ENCODE measurements around the gene RBM19. TPM values are rescaled to one million over a fixed set of nuclear protein-coding genes. Genes with fewer than 3 reads are reported as not detected.

Gene RBM19
- polyA plus RNA-seq, 3 donors, result 29.5 to 45.1 (median 29.6) TPM

DNA sequence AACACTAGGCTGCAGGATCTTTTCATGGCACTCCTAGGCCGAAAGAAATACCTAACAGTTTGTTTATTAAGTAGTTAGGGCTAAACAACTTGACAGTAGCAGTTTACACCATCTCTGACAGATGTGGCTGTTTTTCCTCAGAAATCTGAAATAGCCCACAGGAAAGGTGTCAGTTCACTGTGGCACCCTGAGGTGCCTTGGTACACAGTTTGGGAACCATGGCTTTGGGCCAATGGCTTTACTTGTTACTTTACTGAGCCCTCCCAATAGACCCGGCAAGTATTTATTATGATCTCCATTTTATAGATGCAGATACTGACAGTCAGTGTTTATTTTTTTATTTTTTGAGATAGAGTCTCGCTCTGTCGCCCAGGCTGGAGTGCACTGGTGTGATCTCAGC, 69.3 kb downstream of the RBM19 start:
- DNase-seq (ENCODE audit: extremely low read depth in 1 of 11, low read depth in 9 of 11, low spot score in 4 of 11), result no peak

DNA sequence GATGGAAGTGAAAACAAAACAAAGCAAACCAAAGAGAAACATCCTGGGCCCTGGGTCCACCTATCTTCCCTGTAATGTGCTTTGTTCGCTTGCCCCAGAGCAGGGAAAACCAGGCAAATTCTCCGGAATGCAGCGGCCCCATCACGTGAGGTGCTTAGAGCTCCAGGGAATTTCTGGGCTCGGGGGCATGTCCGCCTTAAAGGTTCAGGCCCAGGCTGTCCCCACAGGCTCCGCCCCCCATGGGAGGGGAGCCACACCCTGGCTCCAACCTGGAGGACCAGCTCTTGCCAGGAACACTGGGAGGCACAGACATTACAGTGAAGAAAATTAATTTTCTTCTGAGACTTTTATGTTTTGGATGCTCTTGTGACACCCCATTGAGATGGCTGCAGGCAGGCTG, 69.9 kb downstream of the RBM19 start:
- DNase-seq (ENCODE audit: extremely low read depth in 1 of 11, low read depth in 9 of 11, low spot score in 4 of 11), result no peak

DNA sequence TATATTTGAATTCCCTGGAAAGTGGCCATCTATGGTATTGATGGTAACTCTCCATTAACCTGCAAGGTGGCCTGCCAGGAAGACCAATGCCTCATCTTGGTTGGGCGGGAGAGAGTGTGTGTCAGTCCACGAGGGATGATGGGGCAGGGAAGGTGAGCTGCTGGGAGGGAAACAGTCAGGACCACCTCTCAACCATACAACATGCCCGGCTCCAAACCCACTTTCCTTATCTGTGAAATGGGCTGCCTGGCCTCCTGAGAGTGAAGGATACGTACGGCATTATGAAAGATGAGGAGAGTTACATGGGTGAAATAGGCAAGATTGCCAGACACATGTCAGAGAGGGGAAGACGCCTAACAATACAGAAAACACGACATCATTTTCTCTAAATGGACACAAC, 70.9 kb downstream of the RBM19 start:
- no peak for DNase-seq (ENCODE audit: extremely low read depth in 1 of 11, low read depth in 9 of 11, low spot score in 4 of 11)

DNA sequence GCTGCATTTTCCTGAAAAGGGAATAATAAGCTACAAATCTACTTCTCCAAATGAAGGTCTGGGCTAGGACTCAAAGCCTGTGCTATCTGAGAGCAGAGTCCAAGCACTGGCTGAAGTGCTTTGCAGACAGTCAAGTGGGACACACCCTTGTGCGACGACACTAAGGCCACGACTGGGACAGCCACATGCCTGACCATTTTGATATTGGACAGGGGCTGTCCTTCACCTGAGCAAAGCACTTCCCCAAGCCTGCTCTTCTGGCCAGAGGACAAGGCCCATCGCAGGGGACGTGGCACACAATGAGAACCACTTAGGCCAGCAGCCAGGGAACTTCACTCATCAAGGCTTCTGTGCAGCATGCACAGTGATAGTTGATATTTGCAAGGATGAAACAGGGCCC, 71.4 kb downstream of the RBM19 start:
- no peak for DNase-seq (ENCODE audit: extremely low read depth in 1 of 11, low read depth in 9 of 11, low spot score in 4 of 11)

DNA sequence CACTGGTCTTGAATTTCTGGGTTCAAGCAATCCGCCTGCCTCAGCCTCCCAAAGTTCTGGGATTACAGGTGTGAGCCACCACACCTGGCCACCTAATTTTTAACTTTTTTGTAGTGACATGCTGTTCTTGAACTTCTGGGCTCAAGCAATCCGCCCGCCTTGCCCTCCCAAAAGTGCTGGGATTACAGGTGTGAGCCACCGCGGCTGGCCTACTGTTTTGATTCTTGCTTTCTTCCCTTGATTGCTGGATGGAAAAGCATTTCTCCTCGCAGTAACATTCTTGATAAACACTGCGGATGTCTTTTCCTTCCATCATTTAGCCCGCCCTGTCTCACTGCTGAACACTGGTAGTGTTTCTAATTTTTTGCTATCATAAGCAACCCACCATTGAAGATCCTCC, 72.9 kb downstream of the RBM19 start:
- DNase-seq (ENCODE audit: extremely low read depth in 1 of 11, low read depth in 9 of 11, low spot score in 4 of 11), result no peak

DNA sequence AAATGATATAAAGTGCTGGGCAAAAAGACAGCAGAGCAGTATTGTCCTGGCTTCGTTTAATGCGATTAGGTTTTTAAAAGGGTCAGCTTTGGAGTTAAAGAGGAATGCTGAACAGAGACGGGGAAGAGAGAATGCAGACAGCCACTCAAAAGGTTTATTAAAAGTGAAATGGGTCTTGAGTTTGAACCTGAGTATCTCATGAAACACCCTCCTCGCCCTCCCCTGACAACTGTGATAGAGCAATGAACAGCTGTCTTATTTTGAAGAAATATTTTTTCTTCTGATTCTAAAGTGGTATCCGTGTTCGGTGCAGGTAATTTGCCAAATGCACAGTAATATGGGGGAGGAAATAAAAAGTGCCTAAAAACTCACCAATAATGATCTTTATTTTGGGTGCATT, 73.6 kb downstream of the RBM19 start:
- DNase-seq (ENCODE audit: extremely low read depth in 1 of 11, low read depth in 9 of 11, low spot score in 4 of 11), result no peak

DNA sequence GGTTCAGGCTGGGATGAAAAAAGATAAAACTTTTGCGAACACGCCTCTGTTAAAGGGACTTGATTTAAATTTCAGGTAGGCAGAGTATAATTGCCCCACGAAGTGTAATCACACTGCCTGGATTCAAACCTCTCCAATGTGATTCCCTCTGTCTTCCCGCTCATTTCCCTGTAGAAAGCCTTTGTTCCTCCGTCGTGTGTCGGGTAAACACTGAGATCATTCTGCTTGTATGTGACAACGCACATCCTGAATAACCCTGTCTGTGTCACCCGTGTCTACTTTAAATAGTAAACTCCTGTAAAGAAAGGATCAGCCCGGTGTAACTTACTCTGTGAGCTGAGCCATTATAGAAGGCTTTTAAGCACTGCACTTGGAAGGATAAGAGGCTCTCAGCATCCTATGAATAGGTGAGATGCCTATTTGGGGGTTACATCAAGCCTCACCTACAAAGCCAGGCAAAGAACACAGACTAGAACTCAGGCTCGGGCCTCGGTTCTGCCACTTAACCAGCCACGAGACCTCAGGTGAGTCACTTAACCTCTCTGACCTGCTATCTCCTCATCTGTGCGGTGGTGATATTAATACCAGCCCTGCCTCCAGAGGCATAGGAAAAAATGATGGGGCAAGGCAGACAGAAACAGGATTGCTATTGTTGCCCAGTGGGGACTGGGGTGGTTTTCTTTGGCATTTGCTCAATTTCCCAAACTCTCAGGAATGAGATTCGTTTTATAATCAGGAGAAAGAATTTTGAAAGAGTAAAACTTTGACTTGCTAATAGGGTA, 74.2 kb downstream of the RBM19 start:
- no peak for DNase-seq (ENCODE audit: extremely low read depth in 1 of 11, low read depth in 9 of 11, low spot score in 4 of 11)

DNA sequence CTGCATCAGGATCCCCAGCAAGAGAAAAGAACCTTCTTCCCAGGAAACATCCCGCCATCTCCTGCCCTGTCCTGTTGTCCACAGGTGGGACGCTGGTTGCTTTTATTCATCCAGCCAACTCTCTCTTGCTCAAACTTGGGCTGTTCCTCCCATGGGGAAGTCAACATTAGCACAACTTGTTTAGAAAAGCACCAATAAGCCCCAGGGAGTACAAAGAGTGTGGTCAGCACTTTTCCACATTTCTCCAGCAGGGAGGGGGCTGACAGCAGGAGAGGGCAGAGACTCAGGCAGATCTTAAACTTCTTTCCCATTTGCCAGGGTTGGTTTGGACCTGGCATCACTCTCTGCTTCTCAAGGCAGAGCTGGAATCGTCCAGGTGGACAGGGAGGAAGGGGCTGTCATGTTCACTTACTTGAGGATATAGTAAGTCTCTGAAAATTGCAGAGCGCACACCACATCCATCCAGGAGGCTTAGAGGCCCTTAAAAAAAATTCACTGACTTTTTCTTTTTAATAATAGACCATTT, 74.9 kb downstream of the RBM19 start:
- no peak for DNase-seq (ENCODE audit: extremely low read depth in 1 of 11, low read depth in 9 of 11, low spot score in 4 of 11)

DNA sequence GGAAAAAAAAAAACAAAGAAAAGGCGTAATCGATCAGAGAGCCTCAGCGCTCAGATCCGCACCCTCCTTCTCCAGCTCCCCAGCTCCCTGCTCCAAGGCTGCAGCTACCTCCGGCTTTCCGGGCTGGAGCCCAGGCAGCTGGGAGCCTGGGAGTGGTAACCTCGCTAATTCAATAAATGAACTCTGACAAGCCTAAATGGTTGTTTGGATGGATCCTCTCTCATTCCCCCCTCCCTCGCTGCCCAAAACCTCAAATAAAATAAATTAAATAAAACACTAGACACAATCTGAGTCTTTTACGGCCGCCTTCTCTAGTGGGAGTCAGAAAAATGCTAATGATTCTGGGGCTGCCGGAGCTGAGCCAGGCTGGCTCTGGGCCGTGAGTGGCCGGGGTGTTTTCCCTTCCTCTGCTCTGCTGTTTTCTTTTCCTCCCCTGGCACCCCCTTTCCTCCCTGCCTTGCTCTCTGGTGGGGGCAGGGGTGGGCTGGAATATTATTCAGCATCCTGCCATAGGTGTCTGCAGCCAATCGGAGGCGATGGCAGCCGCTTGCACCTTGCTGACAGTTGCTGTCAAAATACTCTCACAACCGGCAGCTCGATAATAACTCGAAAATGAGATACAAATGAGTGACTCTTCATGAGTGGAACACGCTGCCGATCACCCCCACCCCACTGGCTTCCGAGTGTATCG, 76.1 kb downstream of the RBM19 start:
- peak in 4 of 11 donors; percentile 22 to 46 (median 30) for DNase-seq (ENCODE audit: extremely low read depth in 1 of 11, low read depth in 9 of 11, low spot score in 4 of 11)

DNA sequence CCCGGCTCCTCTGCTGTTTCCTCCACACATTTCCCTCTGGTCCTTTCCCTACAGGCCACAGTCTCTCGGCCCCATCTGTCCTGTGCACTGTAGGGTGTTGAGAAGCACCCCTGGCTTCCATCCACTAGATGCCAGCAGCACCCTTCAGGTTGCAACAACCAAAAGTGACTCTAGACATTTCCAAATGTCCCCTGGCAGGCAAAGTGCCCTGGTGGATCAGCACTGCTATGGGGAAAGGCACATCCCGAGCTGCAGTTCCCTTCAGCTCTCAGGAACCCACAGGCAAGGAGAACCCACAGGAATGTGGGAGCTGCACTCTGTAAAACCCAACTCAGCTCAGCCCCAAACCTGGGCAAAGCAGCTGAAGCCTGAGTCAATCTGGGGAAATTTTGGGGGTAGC, 77.0 kb downstream of the RBM19 start:
- DNase-seq (ENCODE audit: extremely low read depth in 1 of 11, low read depth in 9 of 11, low spot score in 4 of 11), result no peak

DNA sequence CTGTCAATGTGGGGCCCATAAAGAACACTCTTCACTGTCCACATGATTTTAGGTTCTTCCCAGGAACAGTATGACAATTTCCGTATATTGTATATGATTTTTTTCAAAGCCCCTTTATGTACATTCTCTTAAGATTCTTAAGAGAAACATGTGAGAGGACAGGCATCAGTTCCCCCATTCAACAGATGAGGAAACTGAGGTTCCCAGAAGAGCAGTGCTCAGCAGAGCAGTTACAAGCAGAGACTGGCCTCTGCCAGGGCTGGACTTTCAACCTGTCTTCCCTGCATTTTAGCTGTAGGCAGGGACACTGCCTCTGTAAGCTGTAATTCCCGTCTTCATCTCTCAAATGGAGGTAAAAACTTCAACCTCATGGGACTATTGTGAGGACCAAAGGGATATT, 77.7 kb downstream of the RBM19 start:
- DNase-seq (ENCODE audit: extremely low read depth in 1 of 11, low read depth in 9 of 11, low spot score in 4 of 11), result no peak

DNA sequence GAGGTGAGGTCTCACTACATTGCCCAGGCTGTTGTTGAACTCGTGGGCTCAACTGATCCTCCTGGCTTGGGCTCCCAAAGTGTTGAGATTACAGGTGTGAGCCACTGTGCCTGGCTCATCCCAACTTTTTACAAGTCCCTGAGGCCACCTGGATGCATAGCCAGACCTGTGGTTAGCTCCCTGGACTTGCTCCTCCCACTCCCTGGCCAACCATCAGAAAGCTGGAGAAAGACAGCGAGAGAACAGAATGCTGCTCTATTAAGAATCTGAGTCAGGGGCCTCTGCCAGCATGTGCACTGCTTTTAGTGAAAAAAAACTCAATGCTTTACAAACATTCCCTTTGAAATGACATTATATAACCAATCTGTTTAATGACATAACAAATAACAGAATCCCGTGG, 78.2 kb downstream of the RBM19 start:
- no peak for DNase-seq (ENCODE audit: extremely low read depth in 1 of 11, low read depth in 9 of 11, low spot score in 4 of 11)

DNA sequence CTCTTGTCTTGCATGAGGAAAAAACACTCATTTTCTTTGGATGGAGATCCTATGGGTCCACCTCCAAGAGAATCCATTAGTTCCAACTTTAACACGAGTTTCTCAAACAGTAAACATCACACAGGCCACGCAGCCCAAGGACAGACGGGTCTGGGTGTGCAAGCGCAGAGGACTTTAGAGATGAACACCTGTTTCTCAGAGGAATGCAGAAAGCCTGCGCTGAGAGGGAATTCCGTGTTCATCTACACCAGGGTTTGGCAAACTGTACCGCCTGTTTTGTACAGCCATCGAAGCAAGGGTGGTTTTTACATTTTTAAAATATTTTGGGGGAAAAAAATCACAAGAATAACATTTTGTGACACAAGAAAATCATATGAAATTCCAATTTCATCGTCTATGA, 79.4 kb downstream of the RBM19 start:
- no peak for DNase-seq (ENCODE audit: extremely low read depth in 1 of 11, low read depth in 9 of 11, low spot score in 4 of 11)

DNA sequence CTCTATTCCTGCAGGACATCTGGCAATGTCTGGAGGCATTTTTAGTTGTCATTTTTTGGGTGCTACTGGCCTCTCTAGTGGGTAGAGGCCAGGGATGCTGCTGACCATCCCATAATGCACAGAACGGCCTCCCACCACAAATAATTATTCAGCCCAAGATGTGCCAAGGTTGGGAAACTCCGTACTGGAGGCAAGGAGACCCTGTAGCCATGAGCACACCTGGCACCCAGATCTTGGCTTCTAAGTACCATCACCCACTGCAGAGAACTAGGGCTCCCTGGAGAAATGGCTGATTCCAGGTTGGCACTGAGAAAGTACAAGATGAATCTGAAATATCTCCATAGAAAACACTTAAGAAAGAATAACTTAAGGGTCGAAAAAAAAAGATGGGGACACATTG, 81.7 kb downstream of the RBM19 start:
- DNase-seq (ENCODE audit: extremely low read depth in 1 of 11, low read depth in 9 of 11, low spot score in 4 of 11), result no peak

DNA sequence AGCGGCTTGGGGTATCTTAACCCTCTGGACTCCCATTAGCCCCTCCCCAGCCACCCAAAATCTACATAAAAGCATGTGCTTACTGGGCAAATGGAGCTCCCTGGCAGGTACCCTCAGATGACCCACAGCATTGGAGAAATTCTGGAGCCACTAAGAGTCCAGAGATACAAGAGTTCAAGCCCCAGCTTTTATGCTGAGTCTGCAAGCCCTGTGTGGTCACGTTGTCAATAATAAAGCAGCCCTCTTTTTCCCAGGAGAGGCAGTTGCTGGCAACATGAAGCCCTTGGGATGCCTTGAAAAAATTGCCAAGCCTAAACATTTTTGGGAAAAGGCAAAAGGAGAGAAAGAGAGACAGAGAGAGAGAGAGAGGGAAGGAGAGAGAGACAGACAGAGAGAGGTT, 83.4 kb downstream of the RBM19 start:
- no peak for DNase-seq (ENCODE audit: extremely low read depth in 1 of 11, low read depth in 9 of 11, low spot score in 4 of 11)

DNA sequence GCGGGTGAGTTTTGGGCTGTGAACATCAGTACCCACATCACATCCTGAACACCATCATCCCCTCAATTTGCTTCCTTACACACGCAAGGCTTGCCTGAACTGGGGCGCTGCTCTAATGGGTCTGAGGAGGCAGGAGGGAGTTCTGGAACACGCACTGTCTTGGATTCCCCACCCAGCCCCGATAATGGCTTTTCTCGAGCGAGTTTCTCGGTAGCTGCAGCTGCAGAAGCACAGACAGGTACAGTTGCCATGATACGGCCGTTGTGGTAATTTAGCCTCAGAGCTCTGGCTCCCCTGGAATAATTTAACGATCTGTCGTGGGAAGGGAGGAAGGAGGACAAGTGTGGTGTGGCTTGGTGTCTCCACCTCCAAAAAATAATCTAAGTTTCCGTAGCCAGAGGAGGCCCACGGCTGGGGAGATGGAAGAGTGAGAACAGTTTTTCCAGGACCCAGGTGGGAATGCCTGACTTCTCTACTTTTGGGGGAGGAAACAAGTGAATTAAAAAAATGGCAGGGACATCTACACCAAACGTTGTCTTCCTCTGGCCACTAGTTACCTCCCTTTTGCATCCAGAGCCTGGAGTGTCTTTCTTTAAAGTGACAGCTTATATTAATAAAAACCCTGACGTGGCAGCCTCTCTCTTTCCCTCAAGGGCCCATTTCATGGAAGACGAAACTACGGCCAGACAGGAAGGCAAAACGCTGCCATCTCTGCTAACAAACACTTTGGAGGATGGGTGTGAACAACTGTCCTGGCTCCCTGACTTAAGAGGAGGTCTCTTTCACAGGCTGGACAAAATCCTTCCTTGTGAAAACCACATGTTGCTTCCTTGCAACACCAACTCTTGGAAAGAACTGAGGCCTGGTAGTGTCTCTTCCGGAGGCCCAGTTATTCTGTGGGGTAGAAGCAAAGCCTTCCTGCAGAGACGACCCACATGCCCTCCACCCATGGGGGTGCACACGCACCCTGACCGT, 84.8 kb downstream of the RBM19 start:
- DNase-seq (ENCODE audit: extremely low read depth in 1 of 11, low read depth in 9 of 11, low spot score in 4 of 11), result no peak

DNA sequence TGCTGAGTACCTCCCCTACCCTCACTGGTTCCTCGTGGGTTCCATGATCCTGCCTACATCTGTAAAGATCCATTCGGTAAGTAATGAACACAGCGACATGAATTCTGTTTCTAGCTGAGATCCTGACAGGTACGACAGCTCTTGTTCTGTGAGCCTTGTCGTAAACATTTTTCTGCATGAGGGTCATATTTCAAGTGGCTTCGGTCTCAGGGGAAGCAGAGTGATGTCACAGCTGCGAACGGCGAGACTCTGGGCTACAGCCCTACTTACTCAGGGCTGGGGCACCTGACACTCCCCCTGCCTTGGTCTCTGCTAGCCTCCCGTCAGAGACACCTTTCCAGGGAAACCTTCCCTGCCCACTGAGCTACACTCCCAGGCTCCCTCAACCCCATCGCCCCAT, 85.8 kb downstream of the RBM19 start:
- DNase-seq (ENCODE audit: extremely low read depth in 1 of 11, low read depth in 9 of 11, low spot score in 4 of 11), result no peak

DNA sequence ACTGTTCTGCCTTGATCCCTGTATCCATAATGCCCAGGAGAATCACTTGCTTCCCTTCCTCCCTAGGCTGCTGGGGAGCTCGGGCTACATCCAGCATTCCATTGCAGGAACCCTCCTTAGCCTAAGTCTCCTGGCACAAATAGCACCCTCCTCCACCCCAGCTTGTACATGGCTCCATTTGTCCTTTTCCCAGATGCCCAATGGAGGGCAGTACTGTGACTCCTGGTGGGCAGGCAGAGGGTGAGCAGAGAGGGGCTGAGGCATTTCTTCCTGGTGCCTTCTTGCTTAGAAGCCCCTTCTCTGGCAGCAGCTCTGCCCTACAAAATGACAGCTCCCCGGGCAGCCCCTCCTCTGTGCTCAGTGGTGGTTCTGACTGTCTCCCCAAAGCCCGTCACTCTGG, 86.5 kb downstream of the RBM19 start:
- DNase-seq (ENCODE audit: extremely low read depth in 1 of 11, low read depth in 9 of 11, low spot score in 4 of 11), result no peak

DNA sequence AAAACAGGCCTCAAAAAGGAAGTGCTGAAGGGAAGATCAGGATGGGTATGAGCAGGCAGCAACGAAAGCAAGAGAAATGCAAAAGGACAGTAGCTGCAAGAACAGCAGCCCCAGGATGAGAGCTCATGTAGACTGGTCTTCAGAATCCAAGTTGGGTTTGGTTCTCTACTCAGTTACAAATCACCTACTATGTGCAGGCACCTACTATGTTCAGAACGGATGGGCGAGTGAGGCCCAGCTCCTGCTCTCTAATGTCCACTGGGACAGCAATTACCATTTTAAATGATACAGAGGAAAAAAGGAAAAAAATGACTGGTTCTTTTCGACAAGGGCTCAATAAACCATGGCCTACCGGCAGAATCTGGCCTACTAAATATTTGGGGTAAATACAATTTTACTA, 88.5 kb downstream of the RBM19 start:
- no peak for DNase-seq (ENCODE audit: extremely low read depth in 1 of 11, low read depth in 9 of 11, low spot score in 4 of 11)

DNA sequence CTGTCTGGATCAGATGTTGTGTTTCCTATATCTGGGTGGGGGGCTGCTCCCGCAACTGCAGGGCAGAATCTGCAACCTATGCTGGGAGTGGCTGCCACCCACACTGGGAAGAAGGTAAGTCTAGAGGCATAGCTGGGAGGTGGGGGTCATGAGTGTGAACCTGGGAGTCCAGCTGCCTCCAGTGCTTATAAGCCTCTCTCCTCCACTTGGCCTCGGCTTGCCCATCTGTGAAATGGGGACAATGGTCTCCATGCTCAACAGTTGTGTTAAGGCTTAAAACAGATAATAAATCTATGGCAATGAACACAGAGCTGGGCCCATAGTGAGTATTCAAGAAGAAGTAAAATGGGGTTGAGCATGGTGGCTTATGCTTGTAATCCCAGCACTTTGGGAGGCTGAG, 90.0 kb downstream of the RBM19 start:
- DNase-seq (ENCODE audit: extremely low read depth in 1 of 11, low read depth in 9 of 11, low spot score in 4 of 11), result no peak
